GM12865 (cell line): ENCODE data around the gene NUDT5.
"Not testable (repeated sequence)": the region's sequence is repeated elsewhere in the genome, so short reads cannot be mapped to it uniquely, and the experiment has no call there.

Source experiments
- DNase-seq: peaks from one replicate; pipeline ENCODE4 v3.0.0; 2010; ENCODE audit warnings: low read depth
- H3K4me3 ChIP-seq: 2 replicates; pipeline ENCODE4 v1.5.1; 2011; ENCODE audit warnings: mild to moderate bottlenecking, low read depth, low read length, control low read depth
- TF ChIP-seq, protein P1 (sequence below): IDR thresholded peaks from 2 replicates; pipeline ENCODE4 v1.5.1; 2011; ENCODE audit warnings: low read length, control low read depth, low read depth, inconsistent platforms; ENCODE audit not compliant: insufficient read depth; ENCODE audit errors: missing control alignments

The NUDT5 gene

DNA sequence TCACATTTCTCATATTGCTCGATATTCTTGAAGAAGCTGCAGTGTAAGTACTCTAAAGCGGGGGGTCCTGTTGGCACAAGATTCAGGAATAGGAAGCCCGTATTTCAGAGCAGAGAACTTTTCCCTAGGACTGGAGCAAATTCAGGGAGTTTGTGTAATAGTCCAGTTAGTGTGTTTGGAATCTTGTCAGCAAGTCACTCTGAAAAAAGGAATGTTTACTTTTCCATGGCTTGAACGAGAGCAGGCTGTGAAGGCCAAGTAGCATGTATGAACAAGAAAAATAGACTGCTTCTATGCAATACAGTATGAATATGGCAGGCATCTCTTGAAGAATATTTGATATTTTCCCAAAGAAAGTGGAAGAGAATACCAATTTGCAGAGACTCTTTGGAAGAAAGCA lies 40.1 kb upstream of the NUDT5 start:
- DNase-seq, result no peak
- H3K4me3 ChIP-seq, result no peak overlapping the region
- TF ChIP-seq, protein P1, sequence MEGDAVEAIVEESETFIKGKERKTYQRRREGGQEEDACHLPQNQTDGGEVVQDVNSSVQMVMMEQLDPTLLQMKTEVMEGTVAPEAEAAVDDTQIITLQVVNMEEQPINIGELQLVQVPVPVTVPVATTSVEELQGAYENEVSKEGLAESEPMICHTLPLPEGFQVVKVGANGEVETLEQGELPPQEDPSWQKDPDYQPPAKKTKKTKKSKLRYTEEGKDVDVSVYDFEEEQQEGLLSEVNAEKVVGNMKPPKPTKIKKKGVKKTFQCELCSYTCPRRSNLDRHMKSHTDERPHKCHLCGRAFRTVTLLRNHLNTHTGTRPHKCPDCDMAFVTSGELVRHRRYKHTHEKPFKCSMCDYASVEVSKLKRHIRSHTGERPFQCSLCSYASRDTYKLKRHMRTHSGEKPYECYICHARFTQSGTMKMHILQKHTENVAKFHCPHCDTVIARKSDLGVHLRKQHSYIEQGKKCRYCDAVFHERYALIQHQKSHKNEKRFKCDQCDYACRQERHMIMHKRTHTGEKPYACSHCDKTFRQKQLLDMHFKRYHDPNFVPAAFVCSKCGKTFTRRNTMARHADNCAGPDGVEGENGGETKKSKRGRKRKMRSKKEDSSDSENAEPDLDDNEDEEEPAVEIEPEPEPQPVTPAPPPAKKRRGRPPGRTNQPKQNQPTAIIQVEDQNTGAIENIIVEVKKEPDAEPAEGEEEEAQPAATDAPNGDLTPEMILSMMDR, result no peak

DNA sequence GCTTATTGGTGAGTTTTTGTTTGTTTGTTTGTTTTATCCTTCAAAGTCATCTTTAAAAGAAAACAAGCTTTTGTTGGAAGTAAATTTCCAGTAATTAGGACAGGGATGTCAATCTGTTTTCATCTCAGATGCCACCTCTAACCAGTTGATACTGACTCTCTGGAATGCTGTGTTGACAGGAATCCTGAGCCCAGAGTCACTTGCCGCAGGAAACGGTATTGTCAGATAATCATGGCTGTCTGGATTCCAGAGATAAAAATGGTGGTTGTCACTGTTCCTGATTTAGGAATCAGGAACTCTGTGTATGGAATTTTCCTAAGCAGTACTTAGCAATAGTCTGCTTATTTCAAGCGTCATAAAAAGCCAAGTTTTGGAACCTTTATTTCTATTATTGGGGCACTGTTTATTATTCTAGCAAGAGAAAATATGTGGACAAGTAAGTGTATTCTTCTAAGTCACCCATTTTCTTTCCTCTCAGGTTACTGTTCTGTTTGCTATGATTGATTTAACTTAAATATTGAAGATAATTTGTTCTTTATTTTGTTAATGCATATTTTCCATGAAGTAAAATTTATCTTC lies 39.5 kb upstream of the NUDT5 start:
- DNase-seq, result no peak
- no peak overlapping the region for H3K4me3 ChIP-seq
- TF ChIP-seq, protein P1, result no peak

DNA sequence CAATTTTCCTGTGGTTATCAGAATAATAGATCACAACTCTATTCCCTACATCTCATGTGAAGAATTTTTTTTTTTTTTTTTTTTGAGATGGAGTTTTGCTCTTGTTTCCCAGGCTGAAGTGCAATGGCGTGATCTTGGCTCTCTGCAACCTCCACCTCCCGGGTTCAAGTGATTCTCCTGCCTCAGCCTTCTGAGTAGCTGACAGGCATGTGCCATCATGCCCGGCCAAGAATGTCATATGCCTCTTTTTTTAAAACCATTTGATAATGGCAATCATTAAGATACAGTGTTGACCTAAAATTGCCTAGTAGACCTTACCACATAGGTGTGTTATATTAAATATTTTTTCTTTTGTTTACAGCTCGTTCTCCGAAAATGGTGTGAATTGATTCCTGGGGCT lies 39.0 kb upstream of the NUDT5 start:
- not testable (repeated sequence) for DNase-seq, H3K4me3 ChIP-seq

DNA sequence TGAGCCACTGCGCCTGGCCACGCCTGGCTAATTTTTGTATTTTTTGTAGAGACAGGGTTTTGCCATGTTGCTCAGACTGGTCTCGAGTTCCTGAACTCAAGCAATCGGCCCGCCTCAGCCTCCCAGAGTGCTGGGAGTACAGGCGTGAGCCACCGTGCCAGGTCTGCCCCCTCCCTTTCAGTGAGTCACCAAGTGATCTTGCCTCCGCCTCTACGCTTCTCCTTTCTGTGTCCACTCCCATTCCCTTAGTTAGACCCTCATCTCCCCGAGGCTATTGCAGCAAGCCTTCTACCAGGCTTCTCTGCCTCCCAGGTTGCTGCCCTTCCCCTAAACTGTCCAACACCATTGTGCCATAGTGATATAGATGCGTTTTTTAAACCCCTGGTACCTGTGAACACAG lies 33.2 kb upstream of the NUDT5 start:
- no peak for DNase-seq
- TF ChIP-seq, protein P1, result no peak
- no peak overlapping the region for H3K4me3 ChIP-seq

DNA sequence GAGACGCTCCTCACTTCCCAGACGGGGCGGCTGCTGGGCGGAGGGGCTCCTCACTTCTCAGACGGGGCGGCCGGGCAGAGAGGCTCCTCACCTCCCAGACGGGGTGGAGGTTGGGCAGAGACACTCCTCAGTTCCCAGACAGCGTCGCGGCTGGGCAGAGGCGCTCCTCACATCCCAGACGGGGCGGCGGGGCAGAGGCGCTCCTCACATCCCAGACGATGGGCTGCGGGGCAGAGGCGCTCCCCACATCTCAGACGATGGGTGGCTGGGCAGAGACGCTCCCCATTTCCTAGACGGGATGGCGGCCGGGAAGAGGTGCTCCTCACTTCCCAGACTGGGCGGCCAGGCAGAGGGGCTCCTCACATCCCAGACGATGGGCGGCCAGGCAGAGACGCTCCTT lies 30.7 kb upstream of the NUDT5 start:
- not testable (repeated sequence) for DNase-seq, H3K4me3 ChIP-seq

DNA sequence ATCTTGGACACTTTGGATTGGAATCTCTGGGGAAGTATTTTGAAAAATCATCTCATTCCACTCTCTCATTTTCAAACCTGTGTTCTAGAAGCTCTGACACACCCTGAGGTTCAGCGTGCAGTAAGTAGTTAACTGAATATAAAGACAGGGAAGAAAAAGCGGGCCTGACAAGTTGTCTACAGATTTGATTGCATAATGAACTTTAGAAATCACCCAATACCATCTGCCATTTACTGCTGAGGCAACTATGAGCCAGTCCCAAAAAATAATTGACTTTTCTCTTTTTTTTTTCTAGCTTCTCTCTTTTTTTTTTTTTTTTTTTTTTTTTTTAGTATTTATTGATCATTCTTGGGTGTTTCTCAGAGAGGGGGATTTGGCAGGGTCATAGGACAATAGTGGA lies 29.8 kb upstream of the NUDT5 start:
- TF ChIP-seq, protein P1, result no peak
- H3K4me3 ChIP-seq, result no peak overlapping the region
- DNase-seq, result no peak

DNA sequence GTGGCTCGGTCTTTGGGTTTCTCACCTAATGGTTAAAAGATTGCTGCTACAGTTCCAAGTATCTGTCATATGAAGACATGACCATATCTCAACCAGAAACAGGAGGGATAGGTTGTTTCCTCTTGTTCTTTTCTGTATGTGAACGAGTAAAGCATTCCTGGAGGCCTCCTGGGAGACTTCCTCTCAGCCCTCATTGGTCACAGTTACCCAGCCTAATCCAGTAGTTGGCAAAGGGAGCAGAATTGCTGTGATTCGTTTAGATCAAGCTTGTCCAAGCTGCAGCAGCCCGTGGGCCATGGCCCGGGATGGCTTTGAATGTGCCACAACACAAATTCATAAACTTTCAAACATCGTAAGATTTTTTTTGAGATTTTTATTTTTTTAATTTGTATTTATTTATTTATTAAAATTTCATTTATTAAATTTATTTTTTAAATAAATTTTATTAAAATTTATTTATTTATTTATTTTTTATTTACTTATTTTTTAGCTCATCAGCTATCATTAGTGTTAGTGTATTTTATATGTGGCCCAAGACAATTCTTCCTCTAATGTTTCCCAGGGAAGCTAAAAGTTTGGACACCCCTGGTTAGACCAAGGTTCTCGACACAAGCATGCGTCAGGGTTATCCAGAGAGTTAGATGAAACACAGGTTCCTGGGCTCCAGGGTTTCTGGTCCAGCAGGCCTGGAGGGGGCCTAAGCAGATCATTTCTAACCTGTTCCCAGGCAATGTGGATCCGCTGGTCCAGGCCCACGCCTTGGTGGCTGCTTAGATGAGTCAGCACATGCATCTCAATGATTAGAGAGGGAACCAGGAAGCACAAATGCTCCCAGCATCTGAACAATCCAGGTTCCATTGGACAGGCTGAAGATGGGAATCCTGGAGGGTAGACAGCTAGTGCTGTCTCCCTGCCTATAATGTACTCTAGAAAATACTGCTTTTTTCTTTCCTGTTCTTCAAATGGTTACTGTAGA lies 25.9 kb upstream of the NUDT5 start:
- no peak for DNase-seq
- H3K4me3 ChIP-seq, result no peak overlapping the region
- TF ChIP-seq, protein P1, result no peak

DNA sequence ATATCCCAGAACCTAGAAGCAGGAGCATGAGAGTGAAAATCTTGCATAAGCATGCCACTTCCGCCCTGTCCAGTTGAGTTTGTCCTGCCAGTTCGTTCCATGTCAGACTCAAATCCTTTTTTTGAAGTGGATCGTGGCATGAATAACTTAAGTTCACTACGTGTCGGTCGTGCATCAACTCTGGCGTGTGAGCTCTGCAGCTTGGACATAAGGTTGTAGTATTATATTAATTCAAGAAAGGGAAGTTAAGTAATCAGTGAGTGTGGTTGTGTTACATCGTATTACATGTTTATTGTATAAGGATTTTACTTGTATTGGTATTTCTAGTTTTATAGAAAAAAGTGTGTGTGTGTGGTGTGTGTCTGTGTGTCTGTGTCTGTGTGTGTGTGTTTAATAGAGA lies 23.3 kb upstream of the NUDT5 start:
- TF ChIP-seq, protein P1, result no peak
- H3K4me3 ChIP-seq, result no peak overlapping the region
- DNase-seq, result no peak
